GM19463 (cell line): ENCODE measurements around the gene MYO7B.
A peak's percentile ranks its signal among the peaks of the same experiment; 100 is the strongest.
"Not testable (repeated sequence)": the region's sequence is repeated elsewhere in the genome, so short reads cannot be mapped to it uniquely, and the experiment has no call there.

Source experiments
- ATAC-seq: cut with Tn5 transposase; IDR thresholded peaks from one replicate; pipeline ENCODE4 v1.9.1; 2021; ENCODE audit warnings: mild to moderate bottlenecking, moderate library complexity; ENCODE audit not compliant: unreplicated experiment

MYO7B gene

DNA sequence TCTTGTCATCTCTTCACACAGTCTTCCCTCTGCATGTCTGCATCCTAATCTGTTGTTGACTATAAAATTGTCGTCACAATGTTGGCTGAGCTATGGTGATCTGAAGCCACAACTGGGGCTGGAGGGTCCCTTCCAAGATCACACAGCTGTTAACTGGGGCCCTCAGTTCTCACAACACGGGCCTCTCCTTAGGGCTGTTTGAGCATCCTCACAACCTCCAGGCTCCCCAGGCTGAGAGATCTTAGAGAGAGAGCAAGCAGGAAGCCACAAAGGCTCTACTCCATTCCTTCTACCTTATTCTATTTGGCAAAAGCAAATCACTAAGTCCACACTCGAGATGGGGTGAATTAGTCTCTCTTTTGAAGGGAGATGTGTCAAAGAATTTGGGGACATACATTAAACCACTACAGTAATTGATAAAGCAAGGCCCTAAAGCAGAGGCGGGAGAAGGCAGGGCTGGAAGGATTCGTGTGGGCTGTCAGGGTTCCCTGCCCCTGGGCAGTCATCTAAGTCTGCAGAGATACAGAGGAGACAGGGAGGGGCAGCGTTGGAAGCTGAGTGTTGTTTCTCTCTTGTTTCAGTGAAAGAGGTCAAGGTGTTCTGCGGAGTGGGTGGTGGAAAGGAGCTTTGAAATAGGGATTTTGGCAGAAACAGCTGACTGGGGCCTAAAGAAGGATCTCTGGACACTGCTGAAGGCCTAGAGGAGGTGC, 15.9 kb downstream of the MYO7B start:
- ATAC-seq, result no peak

- ATAC-seq, result no peak
Observed at GRCh38 chr2:127552336-127552735, 16.9 kb downstream of the MYO7B start.

DNA sequence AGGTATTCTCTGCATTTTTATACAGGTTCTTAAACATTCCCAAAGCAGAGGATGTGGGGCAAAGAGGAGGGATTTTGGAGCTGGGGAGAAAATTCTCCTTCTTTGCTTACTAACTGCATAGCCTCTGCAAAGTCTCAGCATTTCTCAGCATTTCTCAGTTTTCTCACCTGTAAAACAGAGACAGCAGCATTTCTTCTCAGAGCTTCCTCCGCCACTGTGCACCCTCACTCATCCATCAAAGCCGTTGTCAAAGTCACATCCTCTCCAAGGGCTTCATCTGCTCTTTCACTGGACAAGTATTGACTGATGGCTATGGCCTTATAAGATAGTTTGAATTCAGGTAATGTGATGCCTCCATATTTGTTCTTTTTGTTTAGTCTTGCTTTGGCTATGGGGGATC, 17.4 kb downstream of the MYO7B start:
- no peak for ATAC-seq

DNA sequence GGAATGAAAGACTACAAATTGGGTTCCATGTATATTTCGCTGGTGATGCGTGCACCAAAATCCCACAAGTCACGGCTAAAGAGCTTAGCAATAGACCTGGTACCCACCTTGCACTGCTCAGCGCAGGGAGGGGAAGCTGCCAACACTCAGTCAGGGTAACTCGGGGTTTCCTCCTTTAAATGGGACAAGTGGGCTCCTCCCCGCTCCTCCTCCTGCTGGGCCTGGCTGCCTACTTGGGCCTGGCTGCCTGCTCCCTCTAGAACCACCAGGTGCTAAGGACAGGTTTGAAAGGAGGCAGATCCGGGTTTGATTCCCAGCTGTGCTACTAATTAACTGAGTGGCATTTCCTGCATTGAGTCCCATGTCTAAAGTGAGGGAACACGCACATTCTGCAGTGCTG, 23.4 kb downstream of the MYO7B start:
- no peak for ATAC-seq

DNA sequence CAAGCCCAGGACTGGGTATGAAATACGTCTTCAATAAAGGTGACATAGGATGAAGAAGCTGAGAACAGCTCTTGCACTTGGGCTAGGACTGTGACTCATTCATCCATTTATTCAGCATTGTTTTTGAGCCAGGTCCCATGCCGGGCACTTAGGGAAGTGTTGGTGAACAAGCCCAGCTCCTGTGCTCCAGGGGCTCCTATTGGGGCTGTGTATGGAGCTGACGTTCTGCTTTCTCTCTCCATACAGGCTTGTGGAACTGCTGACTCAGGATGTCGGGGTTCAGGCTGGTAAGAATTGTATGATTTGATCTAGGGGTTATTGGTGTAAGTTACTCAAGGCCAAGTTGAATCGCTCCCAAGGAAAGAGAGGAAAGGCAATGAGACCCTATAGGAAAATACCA, 24.0 kb downstream of the MYO7B start:
- no peak for ATAC-seq

DNA sequence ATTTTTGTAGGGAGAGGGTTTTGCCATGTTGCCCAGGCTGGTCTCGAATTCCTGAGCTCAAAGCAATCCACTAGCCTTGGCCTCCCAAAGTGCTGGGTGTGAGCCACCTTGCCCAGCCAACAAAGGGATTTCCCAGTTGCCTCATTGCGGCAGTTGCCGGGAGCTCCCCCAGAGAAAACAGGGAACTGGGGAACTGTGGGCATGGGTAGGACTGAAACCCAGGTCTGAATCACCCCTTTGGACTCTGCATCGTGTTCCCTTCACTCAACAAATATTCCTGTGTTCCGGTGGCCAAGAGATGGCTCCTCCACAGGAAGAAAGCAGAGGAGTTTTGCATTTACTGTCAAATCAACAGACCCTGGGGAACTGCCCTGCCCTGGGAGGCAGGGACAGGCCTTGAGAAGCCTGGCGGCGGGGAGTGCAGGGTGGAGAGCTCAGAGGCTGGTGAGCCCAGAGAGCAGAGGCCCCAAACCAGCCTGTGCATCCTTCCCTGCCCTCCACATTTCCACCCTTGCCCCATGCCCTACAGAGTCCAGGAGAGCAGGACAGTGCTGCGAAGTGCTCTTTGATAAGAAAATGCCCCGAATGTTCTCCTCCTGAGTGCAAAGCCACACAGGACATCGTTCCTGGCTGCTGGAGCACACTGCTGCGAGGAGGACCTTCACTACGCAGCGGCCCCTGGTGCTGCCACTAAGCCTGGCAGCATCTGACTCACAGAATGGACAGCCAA, 24.9 kb downstream of the MYO7B start:
- ATAC-seq, result no peak

DNA sequence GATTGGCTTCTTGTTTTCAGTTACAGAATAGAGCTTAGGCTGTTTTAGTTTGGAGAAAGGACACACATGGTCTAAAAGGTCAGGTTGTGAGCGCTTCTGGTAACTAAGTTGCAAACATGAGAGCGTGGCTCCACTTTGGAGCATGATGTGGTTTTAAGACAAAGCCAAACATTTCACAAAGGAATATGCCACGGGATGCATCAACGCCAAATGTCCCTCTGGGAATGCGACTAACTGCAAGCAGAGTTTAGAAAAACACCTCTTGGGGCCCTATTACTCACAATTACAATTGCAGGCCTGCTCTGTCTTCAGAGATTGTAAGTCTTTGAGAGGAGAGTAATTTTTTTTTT, 25.4 kb downstream of the MYO7B start:
- no peak for ATAC-seq

- no peak for ATAC-seq
Observed at GRCh38 chr2:127561371-127561770, 25.9 kb downstream of the MYO7B start.

- ATAC-seq, result no peak
Observed at GRCh38 chr2:127562936-127563335, 27.5 kb downstream of the MYO7B start.

GRCh38 chr2:127563458-127564428, 28.3 kb downstream of the MYO7B start:
- ATAC-seq, result peak; percentile 93

DNA sequence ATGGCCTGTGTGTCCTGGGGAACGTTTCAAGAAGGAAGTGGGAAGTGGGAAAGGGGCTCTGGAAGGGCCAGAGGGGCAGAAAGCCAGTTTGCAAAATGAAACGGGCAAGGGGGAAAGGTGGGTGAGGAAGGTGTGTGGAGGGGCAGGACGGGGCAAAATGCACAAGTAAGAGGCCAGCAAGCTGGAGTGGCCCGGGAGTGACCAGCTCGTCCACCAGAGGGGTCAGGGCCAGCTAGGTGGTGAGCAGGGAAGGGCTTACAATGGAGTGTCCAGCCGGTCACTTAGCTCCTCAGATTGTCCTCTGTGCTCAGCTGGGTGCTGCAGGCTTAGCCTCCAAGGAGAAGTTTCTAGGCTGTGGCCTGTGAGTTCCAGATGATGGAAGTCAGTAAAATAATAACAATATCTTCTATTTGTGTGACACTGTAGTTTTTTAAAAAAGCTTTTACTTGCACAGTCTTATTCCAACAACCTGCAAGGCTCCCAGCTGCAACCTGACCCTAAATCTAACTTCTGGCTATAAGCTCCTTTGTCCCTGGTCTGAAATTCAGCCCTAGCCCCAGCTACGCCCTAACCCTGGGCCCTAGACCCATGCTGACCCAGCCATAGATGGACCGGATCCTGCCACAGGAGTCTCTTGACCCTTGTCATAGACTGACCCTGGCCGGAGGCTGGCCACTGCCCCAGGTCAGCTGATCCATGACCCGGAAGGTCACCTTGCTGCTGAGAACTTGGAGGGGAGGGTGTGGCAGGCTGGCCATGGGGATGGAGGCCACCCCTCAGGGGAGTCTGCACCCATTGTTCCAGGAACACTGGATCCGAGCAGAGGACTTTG, 29.2 kb downstream of the MYO7B start:
- ATAC-seq, result no peak

GRCh38 chr2:127565261-127566138, 30.0 kb downstream of the MYO7B start:
- no peak for ATAC-seq

GRCh38 chr2:127566139-127566417, 30.6 kb downstream of the MYO7B start:
- ATAC-seq, result no peak

- ATAC-seq, result no peak
Observed at GRCh38 chr2:127566576-127566975, 31.1 kb downstream of the MYO7B start.

GRCh38 chr2:127567351-127567854, 31.9 kb downstream of the MYO7B start:
- no peak for ATAC-seq

DNA sequence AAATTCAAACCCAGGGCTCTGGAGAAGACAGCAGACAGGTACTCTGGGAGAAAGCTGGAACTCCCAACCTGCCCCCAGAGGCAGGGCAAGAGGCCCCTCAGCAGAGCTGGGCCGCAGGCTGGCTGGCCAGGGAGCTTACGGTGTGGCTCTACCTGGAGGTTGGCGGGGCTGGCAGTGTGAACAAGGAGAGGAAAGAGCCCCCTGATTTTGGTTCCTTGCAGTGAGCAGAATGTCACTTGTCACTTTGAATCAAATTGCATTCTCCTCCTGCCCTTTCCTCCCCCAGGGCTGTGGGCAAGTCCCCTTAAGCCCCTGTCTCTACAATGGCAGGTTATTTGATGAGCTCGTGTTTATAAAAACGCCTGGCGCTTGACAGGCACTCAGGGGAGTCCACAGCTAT, 32.6 kb downstream of the MYO7B start:
- ATAC-seq, result no peak

DNA sequence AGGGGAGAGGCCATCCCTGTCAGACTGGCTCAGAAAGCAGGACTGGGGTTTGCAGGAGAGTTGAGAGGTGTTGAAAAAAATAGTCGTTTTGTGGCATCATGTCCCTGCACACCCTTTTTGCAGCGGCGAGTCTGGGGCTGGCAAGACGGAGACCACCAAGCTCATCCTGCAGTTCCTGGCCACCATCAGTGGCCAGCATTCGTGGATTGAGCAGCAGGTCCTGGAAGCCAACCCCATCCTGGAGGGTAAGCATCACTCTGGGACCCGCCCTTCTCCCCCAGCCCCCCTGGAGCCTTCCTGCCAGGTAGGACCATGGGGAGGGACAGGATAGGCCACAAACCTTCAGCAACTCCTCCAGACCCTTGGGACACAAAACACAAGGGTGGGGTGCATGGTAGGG, 34.2 kb downstream of the MYO7B start:
- no peak for ATAC-seq

DNA sequence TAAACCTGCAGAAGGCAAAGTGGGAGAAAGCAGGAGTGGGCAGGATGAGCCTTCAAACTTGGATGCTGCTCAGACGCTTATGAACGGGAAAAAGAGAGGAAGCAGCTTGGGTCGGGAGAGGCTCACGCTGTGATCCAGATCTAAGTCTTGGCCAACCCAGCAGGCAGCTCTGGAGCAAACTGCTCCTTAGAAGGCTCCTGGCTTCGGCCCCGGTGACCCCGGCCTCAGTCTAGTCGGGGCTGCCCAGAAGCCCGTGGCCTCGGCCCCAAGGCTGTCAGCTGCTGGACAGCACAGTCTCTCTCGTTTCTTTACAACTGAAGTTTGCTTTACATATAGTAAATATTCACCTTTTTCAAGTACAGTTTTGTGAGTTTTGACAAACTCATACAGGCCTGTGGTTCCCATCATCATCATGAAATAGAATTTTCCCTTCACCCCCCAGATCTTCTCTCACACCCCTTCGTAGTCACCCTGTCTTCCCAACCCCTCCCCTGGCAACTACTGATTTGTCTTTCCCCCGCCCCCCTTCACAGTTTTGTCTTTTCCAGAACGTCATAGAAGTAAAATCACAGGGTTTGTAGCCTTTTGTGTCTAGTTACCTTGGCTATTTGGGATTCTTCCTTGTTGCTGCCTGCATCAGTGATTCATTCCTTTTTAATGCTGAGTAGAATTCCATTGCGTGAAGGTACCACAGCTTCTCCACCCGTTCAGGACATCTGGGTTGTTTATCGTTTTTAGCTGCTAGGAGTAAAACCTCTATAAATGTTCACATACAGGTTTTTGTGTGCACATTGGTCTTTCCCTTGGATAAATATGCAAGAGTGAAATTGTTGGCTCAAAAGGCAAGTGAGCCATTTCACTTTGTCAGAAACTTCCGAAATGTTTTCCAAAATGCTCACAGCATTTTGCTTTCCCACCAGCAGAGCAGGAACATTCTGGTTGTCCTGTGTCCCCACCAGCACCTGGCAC, 35.1 kb downstream of the MYO7B start:
- no peak for ATAC-seq

DNA sequence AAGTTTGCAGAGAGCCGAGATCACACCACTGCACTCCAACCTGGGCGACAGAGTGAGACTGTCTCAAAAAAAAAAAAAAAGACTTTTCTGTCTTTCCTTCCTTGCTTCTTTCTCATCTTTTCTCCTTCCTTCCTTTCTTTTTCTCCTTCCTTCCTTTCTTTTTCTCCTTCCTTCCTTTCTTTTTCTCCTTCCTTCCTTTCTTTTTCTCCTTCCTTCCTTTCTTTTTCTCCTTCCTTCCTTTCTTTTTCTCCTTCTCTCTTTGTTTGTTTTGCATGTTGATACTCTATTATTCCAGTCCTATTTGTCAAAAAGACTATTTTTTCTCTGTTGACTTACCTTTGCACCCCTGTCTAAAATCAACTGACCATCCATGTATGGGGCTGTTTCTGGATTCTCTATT, 36.9 kb downstream of the MYO7B start:
- ATAC-seq, result not testable (repeated sequence)
